Left lung (tissue), 10 donors: ENCODE results near the gene ATOH8. TPM values are rescaled to one million over a fixed set of nuclear protein-coding genes. Genes with fewer than 3 reads are reported as not detected.

ENCODE experiments used
- ATAC-seq: fragments of 200-7000 bp; cut with Tn5 transposase; one replicate; pipeline ENCODE4 v1.9.1; 2020; ENCODE audit warnings: moderate library complexity
- DNase-seq, 4 donors: peaks; one replicate each; pipeline ENCODE4 v3.0.0-alpha.2; 2013 to 2020
- H3K27ac ChIP-seq, 2 donors: fragments of 200-600 bp; sonication (generic) in 1 of 2; one replicate each; pipeline versions ENCODE4 v1.5.0 to v1.8.0; 2020 to 2021
- H3K27me3 ChIP-seq, 2 donors: fragments of 200-600 bp; sonication (generic) in 1 of 2; one replicate each; pipeline versions ENCODE4 v1.5.0 to v1.8.0; 2020 to 2021
- H3K36me3 ChIP-seq, 2 donors: fragments of 200-600 bp; sonication (generic) in 1 of 2; one replicate each; pipeline versions ENCODE4 v1.5.0 to v1.8.0; 2020 to 2021
- H3K4me1 ChIP-seq, 2 donors: fragments of 200-600 bp; one replicate each; pipeline ENCODE4 v1.8.0; 2021
- H3K4me3 ChIP-seq, 2 donors: fragments of 200-600 bp; sonication (generic) in 1 of 2; one replicate each; pipeline versions ENCODE4 v1.5.0 to v1.8.0; 2020 to 2021; ENCODE audit warnings: mild to moderate bottlenecking in 1 of 2
- H3K9me3 ChIP-seq, 2 donors: fragments of 200-600 bp; sonication (generic) in 1 of 2; one replicate each; pipeline versions ENCODE4 v1.5.0 to v1.8.0; 2020 to 2021
- intact Hi-C, 2 donors: fragments of 100-400 bp; cut with DNase I; formaldehyde crosslinking; loops; one replicate each; pipeline versions ENCODE4 v1.11.2 to v1.14.2; 2022
- polyA plus RNA-seq, 6 donors: library from polyadenylated mRNA; unstranded; fragments of 120-200 nt; gene quantifications; one replicate each; pipeline ENCODE4 v1.2.1, GENCODE V29; 2013; ENCODE audit not compliant: insufficient read length in 6 of 6
- total RNA-seq, 2 donors: library from RNA; stranded (reverse); fragmentation: NEBNext Ultra II Directional; extraction: Animal tissue kit (Norgen Biotek cat#: 25700); gene quantifications; one replicate each; pipeline ENCODE4 v1.2.1, GENCODE V29; 2021
- TF ChIP-seq, protein P1 (sequence below), 2 donors: fragments of 200-600 bp; sonication (generic) in 1 of 2; IDR thresholded peaks; one replicate each; pipeline versions ENCODE4 v1.5.0 to v1.8.0; 2021; ENCODE audit warnings: antibody characterized with exemption in 2 of 2
- donor health status: DM: no; HTN: yes; CAD: no.
- donor health status: DM: no; HTN: no; CAD: no.

ATOH8 gene
- total and polyA plus RNA-seq, 8 donors, result 24.7 to 36.5 (median 34.3) TPM

GRCh38 chr2:85748039-85748734 lies 5.6 kb upstream of the ATOH8 start:
- DNase-seq (no peak), ATAC-seq (no peak)
- Histone ChIP-seq H3K4me1 (peaks cover 21 to 73% of the 10 kb centered on the region in 2 donors), H3K36me3 (no peaks in the 10 kb centered on the region), H3K9me3 (no peaks in the 10 kb centered on the region), H3K27ac (no peak overlapping the region), H3K27me3 (peaks cover 0 to 27% of the 10 kb centered on the region in 2 donors), H3K4me3 (no peak overlapping the region)
- intact Hi-C loops, result no loop called here
- TF ChIP-seq, protein P1, sequence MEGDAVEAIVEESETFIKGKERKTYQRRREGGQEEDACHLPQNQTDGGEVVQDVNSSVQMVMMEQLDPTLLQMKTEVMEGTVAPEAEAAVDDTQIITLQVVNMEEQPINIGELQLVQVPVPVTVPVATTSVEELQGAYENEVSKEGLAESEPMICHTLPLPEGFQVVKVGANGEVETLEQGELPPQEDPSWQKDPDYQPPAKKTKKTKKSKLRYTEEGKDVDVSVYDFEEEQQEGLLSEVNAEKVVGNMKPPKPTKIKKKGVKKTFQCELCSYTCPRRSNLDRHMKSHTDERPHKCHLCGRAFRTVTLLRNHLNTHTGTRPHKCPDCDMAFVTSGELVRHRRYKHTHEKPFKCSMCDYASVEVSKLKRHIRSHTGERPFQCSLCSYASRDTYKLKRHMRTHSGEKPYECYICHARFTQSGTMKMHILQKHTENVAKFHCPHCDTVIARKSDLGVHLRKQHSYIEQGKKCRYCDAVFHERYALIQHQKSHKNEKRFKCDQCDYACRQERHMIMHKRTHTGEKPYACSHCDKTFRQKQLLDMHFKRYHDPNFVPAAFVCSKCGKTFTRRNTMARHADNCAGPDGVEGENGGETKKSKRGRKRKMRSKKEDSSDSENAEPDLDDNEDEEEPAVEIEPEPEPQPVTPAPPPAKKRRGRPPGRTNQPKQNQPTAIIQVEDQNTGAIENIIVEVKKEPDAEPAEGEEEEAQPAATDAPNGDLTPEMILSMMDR (IDR thresholded peaks at IDR 0.05), result no peak

- Histone ChIP-seq H3K27me3 (peaks cover 0 to 37% of the 10 kb centered on the region in 2 donors), H3K4me1 (peaks cover 13 to 71% of the 10 kb centered on the region in 2 donors), H3K9me3 (no peaks in the 10 kb centered on the region), H3K4me3 (no peak overlapping the region), H3K27ac (no peak overlapping the region), H3K36me3 (no peaks in the 10 kb centered on the region)
- ATAC-seq (no peak), DNase-seq (no peak)
- intact Hi-C loops, result no loop called here
- TF ChIP-seq, protein P1 (IDR thresholded peaks at IDR 0.05), result no peak
Measured at GRCh38 chr2:85748985-85749875, 4.6 kb upstream of the ATOH8 start.

GRCh38 chr2:85750587-85751575 lies 2.9 kb upstream of the ATOH8 start:
- peak; percentile 71 for ATAC-seq
- no peak overlapping the region for H3K27ac ChIP-seq
- no peaks in the 10 kb centered on the region for H3K36me3 ChIP-seq
- DNase-seq, result peak in 3 of 4 donors; percentile 71 to 79 (median 73)
- TF ChIP-seq, protein P1 (IDR thresholded peaks at IDR 0.05), result peak; percentile 81 to 87
- no peaks in the 10 kb centered on the region for H3K9me3 ChIP-seq
- intact Hi-C loops, result loop anchor here in 1 of 2 donors (10.0 kb wide), 1 partner anchor 54 kb away; no protein-coding TSS in a partner anchor
- peaks cover 7 to 71% of the 10 kb centered on the region in 2 donors for H3K4me1 ChIP-seq
- H3K4me3 ChIP-seq, result no peak overlapping the region
- H3K27me3 ChIP-seq, result peaks cover 0 to 54% of the 10 kb centered on the region in 2 donors

DNA sequence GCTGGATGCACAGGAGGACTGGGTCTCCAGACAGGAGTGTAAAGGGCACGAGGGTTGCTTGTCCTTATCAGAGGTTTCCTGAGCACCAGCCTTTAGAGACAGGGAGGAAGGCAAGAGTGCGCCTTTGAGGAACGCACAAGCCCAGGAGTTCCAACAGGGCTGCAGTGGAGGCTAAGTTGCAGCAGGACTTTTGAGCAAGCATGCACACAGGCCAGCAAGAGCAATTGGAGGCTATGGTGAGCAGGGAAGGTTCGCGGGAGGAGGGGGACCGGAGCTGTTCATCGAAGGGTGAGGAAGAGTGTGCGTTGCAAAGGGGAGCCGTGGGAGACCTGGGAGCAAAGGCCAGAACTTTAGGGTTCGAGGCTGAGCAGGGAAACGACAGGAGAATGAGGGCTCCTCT lies 2.2 kb upstream of the ATOH8 start:
- ATAC-seq (no peak), DNase-seq (peak in 1 of 4 donors; percentile 47)
- Histone ChIP-seq H3K36me3 (no peaks in the 10 kb centered on the region), H3K4me1 (peaks cover 7 to 76% of the 10 kb centered on the region in 2 donors), H3K27ac (no peak overlapping the region), H3K27me3 (peaks cover 0 to 61% of the 10 kb centered on the region in 2 donors), H3K4me3 (no peak overlapping the region), H3K9me3 (no peaks in the 10 kb centered on the region)
- TF ChIP-seq, protein P1 (IDR thresholded peaks at IDR 0.05), result no peak
- intact Hi-C loops, result loop anchor here in 1 of 2 donors (10.0 kb wide), 1 partner anchor 53 kb away; no protein-coding TSS in a partner anchor
